ENCODE results near the gene NFATC3.
"Not testable (repeated sequence)": the region's sequence is repeated elsewhere in the genome, so short reads cannot be mapped to it uniquely, and the experiment has no call there.

Gene NFATC3

DNA sequence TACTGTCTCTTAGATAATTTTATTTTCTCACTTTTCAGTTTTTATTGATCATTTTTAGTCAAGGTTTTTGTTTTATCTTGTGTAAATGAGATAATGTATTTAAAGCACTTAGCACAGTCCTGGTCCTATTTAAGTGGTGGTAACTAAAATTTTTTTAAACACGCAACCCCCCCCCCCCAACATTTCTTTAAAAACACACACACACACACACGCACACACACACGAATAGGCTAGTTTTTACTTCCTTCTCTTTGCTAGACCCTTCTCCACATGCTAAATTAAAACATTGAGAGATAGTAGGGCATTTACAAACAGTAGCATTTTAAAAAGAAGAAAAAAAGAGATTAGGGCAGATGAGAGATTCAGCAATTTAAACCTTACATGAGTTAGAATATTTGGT is 5.0 kb downstream of the NFATC3 start:
- DNase-seq (ENCODE audit: low spot score) = no peak

DNA sequence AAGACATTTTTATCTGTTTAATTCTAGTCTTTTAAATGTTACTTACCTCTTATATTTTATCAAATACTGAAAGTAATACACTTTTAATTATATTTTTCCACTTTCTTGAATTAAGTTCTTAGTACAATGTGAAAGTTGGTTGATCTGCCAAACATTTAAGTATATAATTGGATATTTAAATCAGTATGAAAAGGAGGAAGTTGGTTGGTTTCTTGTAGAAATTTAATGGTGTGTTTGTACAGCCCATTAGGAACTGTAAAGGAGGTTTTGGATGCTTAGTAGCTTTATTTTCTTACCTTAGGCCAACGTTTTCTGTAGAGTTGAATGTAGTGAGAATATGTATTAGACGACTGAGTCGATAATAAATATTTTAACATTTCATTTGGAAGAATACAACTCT is 5.4 kb downstream of the NFATC3 start:
- no peak for DNase-seq (ENCODE audit: low spot score)

DNA sequence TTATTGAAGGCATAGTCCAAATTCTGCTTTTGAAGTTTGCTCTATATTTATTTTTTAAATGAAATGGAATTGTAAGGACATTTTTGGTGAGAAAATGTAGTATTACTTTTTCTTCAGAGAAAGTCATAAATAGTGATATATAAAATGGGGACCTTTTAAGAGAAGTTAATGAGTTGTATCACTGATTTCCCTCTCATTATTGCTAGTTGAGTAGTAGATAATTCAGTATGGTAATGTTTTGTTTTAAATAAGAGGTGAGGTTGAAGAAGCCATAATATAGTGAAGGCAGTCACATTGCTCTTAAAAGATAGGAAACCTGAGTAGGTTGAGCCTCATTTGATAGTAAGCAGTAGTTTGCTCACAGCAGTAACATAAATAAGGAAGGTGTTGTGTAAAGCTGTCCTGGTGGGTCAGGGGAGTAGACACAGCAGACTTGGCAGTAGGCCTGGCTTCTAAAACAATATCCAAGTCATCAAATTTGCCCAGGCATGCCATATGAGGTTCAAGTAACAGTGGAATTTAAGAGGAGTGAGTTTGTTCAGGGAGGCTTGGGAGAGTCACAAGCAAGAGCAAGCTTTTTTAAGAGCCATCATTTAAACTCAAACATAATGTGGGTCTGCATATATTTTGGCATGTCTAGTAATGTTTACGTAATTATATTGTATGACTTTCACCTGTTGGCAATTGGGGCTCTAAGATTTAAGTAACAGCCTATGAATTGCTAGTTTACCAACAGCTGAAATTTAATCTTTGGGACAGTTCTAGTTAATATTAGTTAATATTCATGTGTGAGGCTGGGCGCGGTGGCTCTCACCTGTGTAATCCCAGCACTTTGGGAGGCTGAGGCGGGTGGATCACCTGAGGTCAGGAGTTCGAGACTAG is 6.5 kb downstream of the NFATC3 start:
- peak; percentile 34 for DNase-seq (ENCODE audit: low spot score)

DNA sequence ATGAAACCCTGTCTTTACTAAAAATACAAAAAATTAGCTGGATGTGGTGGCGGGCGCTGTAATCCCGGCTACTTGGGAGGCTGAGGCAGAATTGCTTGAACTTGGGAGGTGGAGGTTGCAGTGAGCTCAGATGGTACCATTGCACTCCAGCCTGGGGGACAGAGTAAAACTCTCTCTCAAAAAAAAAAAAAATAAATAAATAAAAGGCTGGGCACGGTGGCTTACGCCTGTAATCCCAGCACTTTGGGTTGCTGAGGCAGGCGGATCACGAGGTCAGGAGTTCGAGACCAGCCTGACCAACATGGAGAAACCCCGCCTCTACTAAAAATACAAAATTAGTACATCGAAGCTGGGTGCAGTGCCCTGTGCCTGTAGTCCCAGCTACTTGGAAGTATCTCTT is 7.1 kb downstream of the NFATC3 start:
- not testable (repeated sequence) for DNase-seq (ENCODE audit: low spot score)

DNA sequence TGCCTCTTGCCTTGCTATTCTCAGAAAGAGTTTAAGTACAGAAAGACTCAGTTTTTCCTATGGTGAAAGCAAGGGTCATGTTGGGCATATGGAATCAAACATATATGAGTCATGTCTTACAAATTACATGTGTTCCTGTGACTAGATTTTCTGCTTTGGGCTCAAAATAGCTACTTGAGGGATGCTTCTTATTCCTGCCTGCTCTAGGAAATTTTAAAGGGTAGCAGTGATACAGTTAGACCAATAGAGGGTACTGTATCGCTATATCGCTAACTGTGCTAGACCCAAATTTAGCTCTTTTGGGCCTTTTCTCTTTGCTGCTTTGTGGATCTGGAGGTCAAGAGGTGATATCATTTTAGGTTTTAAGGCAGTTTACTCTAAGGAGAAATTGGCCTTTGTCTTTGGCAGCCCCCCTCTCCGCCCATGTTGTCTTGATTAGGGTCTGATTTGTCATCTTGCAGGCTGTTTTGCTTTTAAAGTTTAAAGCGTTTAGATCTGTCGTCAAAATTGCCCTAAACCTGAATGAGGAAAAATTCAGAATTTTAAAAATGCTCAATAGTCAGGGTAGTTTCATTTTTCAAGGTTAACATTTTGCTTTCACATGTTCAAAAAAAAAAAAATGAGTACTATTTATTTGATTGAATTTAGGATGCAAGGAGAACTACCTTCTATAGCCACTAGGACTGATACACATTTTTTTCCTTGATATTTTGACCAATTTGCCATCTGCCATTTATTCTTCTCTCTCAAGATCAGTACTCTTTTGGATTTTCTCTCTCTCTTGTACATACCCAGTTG is 8.8 kb downstream of the NFATC3 start:
- no peak for DNase-seq (ENCODE audit: low spot score)

DNA sequence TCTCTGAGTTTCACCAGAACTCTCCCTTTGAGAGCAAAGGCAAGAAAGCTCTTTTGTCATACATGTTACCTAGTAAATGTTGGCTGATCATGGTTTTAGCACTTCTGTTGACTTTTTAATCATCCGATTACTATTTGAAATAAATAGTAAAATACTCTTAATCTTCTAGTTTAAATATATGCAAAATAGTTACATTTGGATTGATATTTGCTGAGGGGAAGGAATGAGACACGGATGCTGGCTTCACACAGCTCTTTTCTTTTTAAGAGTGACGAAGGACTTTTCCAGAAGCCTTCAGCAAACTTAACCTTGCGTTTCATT is 9.4 kb downstream of the NFATC3 start:
- no peak for DNase-seq (ENCODE audit: low spot score)

DNA sequence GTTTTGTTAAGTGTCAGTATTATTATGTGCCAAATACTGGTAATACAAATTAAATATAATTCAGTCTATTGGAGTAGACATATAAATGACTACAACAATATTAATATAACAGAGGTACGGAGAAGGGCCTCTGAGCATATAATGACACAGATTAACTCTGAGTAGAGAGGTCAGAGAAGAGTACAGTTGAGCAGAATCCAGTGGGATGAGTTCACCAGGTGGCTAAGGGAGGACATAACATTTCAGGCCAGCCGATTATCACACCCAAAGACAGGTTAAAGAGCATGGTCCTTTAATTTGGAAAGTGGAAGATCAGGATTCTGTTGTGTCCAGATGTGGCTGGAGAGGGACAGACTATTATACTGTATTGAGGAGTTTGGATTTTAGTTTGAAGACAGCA is 11.3 kb downstream of the NFATC3 start:
- no peak for DNase-seq (ENCODE audit: low spot score)

DNA sequence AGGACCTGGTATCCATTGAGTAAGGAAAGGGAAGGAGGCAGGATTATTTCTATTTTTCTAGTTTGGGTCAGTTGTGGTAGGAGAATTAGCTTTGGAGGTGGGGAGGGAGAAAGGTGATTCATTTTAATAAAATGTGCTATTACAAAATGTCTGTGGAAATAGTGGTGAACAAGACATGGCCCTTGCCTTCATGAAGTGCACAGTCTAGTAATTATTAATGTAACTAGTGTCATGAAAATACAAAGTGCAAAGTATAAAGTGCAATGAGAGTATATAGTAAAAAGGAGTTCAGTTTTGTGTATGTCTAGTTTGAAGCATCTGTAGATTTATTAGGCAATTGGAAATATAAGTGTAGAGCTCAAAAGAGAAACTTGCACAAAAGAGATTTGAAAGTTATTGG is 11.9 kb downstream of the NFATC3 start:
- no peak for DNase-seq (ENCODE audit: low spot score)

DNA sequence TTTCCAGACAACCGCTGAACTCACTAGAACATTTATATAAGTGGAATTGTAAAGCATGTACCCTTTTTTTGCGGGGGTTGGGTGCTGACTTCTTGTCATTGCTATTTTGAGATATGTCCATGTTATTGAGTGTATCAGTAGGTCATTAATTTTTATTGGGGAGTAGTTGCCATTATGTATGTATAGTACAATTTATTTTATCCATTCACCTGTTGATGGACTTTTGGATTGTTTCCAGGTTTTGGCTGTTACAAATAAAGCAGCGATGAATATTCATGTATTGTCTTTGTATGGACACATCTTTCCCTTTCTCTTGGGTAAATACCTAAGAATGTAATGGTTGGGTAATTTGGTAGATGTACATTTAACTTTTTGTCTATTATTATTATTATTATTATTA is 12.7 kb downstream of the NFATC3 start:
- DNase-seq (ENCODE audit: low spot score) = no peak

DNA sequence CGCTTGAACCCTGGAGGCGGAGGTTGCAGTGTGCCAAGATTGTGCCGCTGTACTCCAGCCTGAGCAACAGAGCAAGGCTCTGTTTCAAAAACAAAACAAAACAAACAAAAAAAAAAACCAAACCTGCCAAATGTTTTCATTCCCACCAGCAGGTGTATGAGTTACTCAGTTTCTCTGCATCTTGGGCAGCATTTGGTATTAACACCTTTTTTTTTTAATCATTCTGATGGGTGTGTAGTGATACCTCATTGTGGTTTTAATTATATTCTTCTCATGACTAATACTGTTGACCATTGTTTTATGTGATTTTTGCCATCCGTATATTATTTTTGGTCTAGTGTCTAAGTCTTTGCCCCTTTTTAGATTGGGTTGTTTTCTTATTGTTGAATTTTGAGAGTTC is 15.3 kb downstream of the NFATC3 start:
- DNase-seq (ENCODE audit: low spot score) = no peak

DNA sequence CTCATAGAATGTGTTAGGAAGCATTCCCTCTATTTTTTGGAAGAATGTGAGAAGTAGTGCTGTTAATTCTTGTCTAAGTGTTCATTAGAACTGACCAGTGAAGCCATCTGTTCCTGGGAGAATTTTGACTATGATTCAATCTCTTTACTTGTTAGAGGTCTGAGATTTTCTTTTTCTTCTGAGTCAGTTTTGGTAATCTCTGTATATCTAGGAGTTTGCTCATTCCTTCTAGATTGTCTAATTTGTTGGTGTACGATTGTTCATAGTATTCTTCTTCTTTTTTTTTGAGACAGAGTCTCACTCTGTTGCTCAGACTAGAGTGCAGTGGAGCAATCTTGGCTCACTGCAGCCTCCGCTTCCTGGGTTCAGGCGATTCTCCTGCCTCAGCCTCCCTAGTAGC is 20.4 kb downstream of the NFATC3 start:
- DNase-seq (ENCODE audit: low spot score) = no peak

DNA sequence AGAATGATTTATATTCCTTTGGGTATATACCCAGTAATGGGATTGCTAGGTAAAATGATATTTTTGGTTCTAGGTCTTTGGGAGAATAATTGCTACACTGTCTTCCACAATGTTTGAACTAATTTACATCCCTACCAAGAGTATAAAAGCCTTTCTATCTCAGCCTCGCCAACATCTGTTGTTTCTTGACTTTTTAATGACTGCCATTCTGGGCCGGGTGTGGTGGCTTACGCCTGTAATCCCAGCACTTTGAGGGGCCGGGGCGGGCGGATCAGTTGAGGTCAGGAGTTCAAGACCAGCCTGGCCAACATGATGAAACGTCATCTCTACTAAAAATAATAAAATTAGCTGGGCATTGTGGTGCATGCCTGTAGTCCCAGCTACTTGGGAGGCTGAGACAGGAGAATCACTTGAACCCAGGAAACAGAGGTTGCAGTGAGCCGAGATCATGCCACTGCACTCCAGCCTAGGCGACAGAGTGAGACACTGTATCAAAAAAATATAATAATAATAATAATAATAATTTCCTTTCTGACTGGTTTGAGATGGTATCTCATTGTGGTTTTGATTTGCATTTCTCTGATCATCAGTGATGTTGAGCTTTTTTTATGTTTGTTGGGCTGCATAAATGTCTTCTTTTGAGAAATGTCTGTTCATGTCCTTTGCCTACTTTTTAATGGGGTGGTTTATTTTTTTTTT is 22.2 kb downstream of the NFATC3 start:
- not testable (repeated sequence) for DNase-seq (ENCODE audit: low spot score)

DNA sequence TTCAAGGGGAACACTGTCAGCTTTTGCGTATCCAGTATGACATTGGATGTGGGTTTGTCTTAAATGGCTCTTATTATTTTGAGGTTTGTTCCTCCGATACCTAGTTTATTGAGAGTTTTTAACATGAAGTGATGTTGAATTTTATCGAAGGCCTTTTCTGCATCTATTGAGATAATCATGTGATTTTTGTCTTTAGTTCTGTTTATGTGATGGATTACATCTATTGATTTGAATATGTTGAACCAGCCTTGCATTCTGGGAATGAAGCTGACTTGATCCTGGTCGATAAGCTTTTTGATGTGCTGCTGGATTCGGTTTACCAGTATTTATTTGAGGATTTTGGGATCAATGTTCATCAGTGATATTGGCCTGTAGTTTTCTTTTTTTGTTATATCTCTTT is 24.0 kb downstream of the NFATC3 start:
- DNase-seq (ENCODE audit: low spot score) = not testable (repeated sequence)

DNA sequence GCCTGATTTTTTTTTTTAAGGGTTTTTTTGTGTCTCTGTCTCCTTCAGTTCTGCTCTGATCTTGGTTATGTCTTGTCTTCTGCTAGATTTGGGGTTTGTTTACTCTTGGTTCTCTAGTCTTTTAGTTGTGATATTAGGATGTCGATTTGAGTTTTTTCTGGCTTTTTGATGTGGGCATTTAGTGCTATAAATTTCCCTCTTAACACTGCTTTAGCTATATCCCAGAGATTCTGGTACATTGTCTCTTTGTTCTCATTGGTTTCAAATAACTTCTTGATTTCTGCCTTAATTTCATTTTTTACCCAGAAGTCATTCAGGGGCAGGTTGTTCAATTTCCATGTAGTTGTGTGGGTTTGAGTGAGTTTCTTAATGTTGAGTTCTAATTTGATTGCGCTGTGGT is 25.4 kb downstream of the NFATC3 start:
- not testable (repeated sequence) for DNase-seq (ENCODE audit: low spot score)

DNA sequence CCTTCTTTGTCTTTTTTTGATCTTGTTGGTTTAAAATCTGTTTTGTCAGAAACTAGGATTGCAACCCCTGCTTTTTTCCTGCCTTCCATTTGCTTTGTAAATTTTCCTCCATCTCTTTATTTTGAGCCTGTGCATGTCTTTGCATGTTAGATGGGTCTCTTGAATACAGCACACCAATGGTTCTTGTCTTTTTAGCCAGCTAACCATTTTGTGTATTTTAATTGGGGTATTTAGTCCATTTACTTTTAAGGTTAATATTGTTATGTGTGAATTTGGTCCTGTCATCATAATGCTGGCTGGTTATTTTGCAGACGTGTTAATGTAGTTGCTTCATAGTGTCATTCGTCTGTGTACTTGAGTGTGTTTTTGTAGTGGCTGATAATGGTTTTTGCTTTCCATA is 26.2 kb downstream of the NFATC3 start:
- no peak for DNase-seq (ENCODE audit: low spot score)

DNA sequence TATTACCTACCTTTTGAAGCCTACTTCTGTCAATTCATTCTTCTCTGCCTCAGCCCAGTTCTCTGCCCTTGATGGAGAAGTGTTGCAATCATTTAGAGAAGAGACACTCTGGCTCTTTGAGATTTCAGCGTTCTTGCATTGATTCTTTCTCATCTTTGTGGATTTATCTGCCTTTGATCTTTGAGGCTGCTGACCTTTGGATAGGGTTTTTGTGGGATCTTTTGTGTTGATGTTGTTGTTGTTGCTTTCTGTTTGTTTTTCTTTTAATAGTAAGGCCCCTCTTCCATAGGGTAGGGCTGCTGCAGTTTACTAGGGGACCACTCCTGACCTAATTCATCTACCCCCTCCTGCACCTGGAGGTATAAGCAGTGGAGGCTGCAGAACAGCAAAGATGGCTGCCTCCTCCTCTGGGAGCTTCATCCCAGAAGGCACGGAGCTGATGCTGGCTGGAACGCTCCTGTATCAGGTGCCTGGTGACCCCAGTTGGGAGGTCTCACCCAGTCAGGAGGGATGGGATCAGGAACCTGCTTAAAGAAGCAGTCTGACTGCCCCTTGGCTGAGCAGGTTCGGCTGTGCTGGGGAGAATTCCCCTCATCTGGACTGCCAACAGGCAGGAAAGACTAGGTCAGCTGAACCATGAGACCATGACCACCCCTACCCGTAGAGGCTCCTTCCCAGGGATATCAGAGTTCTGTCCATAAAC is 28.0 kb downstream of the NFATC3 start:
- no peak for DNase-seq (ENCODE audit: low spot score)

DNA sequence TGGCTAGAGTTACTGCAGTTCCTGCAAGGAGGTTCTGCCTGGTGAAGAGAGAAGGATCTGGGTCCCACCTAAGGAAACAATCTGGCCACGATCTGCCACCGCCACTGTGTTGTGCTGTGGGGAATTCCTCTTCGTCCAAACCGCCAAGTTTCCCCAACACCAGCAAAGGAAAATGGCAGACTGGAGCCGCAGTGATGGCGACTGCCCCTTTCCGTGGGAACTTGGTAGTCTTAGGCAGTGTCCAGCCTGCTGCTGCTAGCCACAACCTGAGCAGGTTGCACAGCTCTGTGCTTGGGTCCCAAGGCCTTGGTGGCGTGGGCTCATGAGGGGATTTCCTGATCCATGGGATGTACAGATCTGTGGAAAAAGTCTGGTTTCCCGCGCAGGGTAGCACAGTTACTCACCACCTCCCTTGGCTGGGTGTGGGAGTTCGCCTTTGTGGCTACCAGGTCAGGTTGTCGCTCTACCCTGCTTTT is 28.6 kb downstream of the NFATC3 start:
- DNase-seq (ENCODE audit: low spot score) = no peak

DNA sequence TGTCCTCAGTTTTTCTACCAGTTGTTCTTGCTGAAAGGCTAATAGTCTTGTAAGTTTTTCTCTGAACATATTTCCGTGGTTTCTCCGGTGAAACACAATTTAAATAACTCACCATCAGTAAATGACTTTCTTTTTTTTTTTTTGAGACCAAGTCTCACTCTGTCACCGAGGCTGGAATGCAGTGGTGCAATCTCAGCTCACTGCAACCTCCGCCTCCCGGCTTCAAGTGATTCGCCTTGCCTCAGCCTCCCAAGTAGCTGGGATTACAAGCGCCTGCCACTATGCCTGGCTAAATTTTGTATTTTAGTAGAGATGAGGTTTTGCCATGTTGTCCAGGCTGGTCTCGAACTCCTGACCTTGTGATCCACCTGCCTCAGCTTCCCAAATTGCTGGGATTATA is 29.8 kb downstream of the NFATC3 start:
- DNase-seq (ENCODE audit: low spot score) = not testable (repeated sequence)

DNA sequence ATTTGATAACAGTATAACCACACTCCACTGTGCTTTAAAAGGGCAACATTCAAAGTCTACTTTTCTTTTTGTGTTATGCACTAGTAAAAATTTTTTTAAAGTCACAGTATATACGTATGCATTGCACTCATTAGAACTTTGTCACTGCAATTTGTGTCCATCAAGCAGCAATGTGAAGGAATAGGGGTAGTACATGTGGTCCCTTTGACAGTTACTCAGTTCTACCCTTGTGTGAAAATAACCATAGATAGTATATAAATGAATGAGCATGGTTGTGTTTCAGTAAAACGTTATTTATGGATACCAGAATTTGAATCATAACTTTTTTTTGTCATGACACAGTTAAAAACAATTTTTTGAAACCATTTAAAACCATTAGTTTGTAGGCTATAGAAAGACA is 30.7 kb downstream of the NFATC3 start:
- DNase-seq (ENCODE audit: low spot score) = no peak

DNA sequence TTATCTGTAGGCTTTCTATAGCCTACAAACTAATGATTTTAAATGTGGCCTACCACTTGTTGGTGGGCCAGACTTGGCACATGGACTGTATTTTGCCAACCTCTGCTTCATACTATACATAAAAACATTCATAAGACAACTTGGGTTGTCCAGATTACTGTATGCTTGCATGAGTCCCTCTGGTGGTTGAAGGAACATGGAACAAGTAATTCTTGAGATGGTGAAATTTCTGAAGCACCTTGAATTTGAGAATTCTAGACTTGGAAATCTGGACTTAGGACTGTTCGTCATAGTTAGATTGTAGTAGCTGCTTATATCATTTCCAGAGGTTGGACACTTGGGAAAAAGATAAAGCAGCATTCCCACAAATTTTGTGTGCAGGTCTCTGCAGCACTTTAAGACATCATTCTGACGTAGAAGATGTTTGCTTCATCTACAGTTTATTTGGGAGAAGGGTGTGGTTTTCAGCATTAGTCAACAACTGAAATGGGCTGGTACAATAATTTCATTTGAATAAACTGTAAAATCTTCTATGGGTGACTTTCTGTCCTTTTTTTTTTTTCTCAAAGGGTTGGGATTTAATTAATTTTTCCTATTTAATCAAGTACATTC is 31.2 kb downstream of the NFATC3 start:
- peak; percentile 14 for DNase-seq (ENCODE audit: low spot score)

DNA sequence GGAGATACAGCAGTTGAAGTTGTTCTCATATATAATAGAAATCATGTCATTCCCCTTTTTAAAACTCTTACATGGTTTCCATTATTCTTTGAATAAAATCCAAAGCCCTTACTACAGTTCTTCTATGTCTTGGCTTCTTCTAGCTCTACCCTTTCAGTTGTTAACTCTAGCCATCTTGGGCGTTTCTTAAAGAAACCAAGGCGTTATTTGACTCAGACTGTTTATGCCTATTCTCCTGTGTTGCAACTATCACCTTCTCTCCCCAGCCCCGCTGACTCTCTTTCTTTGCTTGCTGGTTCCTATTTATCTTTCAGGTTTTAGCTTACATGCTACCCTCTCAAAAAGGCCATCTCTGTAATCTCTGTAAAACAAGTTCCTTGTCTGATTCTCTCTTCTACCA is 32.7 kb downstream of the NFATC3 start:
- DNase-seq (ENCODE audit: low spot score) = no peak

DNA sequence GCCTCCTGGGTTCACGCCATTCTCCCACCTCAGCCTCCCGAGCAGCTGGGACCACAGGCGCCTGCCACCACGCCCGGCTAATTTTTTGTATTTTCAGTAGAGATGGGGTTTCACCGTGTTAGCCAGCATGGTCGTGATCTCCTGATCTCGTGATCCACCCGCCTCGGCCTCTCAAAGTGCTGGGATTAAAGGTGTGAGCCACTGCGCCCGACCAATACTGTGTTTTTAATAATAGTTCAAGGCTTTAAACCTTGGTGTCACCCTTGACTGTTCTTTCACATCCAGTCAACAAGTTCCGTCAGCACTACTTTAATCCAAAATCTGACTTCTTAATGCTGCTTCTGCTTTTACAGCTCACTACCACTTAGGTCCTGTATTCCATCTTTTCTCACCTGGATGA is 33.8 kb downstream of the NFATC3 start:
- DNase-seq (ENCODE audit: low spot score) = not testable (repeated sequence)

Data from AG08396 (cell line).